Hepatocyte (in vitro differentiated cells): ENCODE data around the gene TRIM8. TPM values are rescaled to one million over a fixed set of nuclear protein-coding genes. Genes with fewer than 3 reads are reported as not detected.
A peak's percentile ranks its signal among the peaks of the same experiment; 100 is the strongest.

ENCODE experiments used
- DNase-seq: peaks from one replicate; pipeline ENCODE4 v3.0.0-alpha.2; 2016; ENCODE audit warnings: low spot score
- H2AFZ ChIP-seq: fragments of 200-600 bp; sonication (generic); 2 replicates; pipeline ENCODE4 v1.6.0; 2016; ENCODE audit warnings: antibody characterized with exemption, mild to moderate bottlenecking
- H3K27ac ChIP-seq: fragments of 200-600 bp; sonication (generic); 2 replicates; pipeline ENCODE4 v1.5.1; 2016; ENCODE audit warnings: mild to moderate bottlenecking
- H3K27me3 ChIP-seq: fragments of 200-600 bp; sonication (generic); 2 replicates; pipeline ENCODE4 v1.6.1; 2016
- H3K36me3 ChIP-seq: fragments of 200-600 bp; sonication (generic); replicated peaks from 2 replicates; pipeline ENCODE4 v1.5.1; 2016; ENCODE audit warnings: low read depth; ENCODE audit not compliant: insufficient read depth
- H3K4me1 ChIP-seq: fragments of 200-600 bp; sonication (generic); 2 replicates; pipeline ENCODE4 v1.5.1; 2016; ENCODE audit warnings: mild to moderate bottlenecking, moderate library complexity; ENCODE audit not compliant: insufficient read depth
- H3K4me2 ChIP-seq: fragments of 200-600 bp; sonication (generic); 2 replicates; pipeline ENCODE4 v1.6.0; 2016
- H3K4me3 ChIP-seq: fragments of 200-600 bp; sonication (generic); 2 replicates; pipeline ENCODE4 v1.5.1; 2016; ENCODE audit warnings: mild to moderate bottlenecking
- H3K79me2 ChIP-seq: fragments of 200-600 bp; sonication (generic); 2 replicates; pipeline ENCODE4 v1.6.0; 2017; ENCODE audit warnings: mild to moderate bottlenecking
- H3K9me2 ChIP-seq: fragments of 200-600 bp; sonication (generic); replicated peaks from 2 replicates; pipeline ENCODE4 v1.6.0; 2017; ENCODE audit warnings: mild to moderate bottlenecking; ENCODE audit not compliant: insufficient read depth
- H3K9me3 ChIP-seq: fragments of 200-600 bp; sonication (generic); 2 replicates; pipeline ENCODE4 v1.5.1; 2016; ENCODE audit warnings: low read depth, mild to moderate bottlenecking
- H4K20me1 ChIP-seq: fragments of 200-600 bp; sonication (generic); 2 replicates; pipeline ENCODE4 v1.6.0; 2016; ENCODE audit warnings: mild to moderate bottlenecking; ENCODE audit not compliant: insufficient read depth, poor library complexity, severe bottlenecking
- EZH2 ChIP-seq: fragments of 200-600 bp; sonication (generic); IDR thresholded peaks from 2 replicates; pipeline ENCODE4 v1.6.1; 2016; ENCODE audit warnings: antibody characterized with exemption, mild to moderate bottlenecking, borderline replicate concordance
- EZH2phosphoT487 ChIP-seq: fragments of 200-600 bp; sonication (generic); IDR thresholded peaks from one replicate; pipeline ENCODE4 v1.6.1; 2018; ENCODE audit warnings: antibody characterized with exemption, mild to moderate bottlenecking, low read depth, moderate library complexity; ENCODE audit not compliant: unreplicated experiment, severe bottlenecking
- WGBS: methylation state at CpG from one replicate; pipeline ENCODE4 v1.1.6; 2016; ENCODE audit warnings: low lambda C conversion rate; ENCODE audit errors: missing lambda C conversion rate; 5-methylcytosine and 5-hydroxymethylcytosine counted together
- polyA plus RNA-seq: library from polyadenylated mRNA; unstranded; fragments of >200 nt; fragmentation: Nextera tagmentation; extraction: Ambion mirVana; gene quantifications from 2 replicates; pipeline ENCODE4 v1.2.1, GENCODE V29; 2016
- total RNA-seq: library from RNA; depleted of rRNA; stranded (reverse); fragments of >200 nt; gene quantifications from 2 replicates; pipeline ENCODE4 v1.2.3, GENCODE V29; 2014
- TF ChIP-seq, protein P1 (sequence below): fragments of 200-600 bp; sonication (generic); IDR thresholded peaks from 2 replicates; pipeline ENCODE4 v1.5.1; 2016; ENCODE audit warnings: antibody characterized with exemption, mild to moderate bottlenecking; ENCODE audit not compliant: poor library complexity

The TRIM8 gene
- total and polyA plus RNA-seq, 2 experiments from 2014 or later = 53.3 to 61.2 TPM

- no peaks in the 10 kb centered on the region for H3K36me3 ChIP-seq
- TF ChIP-seq, protein P1, sequence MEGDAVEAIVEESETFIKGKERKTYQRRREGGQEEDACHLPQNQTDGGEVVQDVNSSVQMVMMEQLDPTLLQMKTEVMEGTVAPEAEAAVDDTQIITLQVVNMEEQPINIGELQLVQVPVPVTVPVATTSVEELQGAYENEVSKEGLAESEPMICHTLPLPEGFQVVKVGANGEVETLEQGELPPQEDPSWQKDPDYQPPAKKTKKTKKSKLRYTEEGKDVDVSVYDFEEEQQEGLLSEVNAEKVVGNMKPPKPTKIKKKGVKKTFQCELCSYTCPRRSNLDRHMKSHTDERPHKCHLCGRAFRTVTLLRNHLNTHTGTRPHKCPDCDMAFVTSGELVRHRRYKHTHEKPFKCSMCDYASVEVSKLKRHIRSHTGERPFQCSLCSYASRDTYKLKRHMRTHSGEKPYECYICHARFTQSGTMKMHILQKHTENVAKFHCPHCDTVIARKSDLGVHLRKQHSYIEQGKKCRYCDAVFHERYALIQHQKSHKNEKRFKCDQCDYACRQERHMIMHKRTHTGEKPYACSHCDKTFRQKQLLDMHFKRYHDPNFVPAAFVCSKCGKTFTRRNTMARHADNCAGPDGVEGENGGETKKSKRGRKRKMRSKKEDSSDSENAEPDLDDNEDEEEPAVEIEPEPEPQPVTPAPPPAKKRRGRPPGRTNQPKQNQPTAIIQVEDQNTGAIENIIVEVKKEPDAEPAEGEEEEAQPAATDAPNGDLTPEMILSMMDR = no peak
- TF ChIP-seq EZH2phosphoT487 (no peak), EZH2 (no peak)
- DNase-seq = no peak
- H3K4me3 ChIP-seq = no peak overlapping the region
- no peaks in the 10 kb centered on the region for H3K79me2 ChIP-seq
- no peaks in the 10 kb centered on the region for H3K27me3 ChIP-seq
- peak overlapping the region; percentile 93 for H3K27ac ChIP-seq
- H2AFZ ChIP-seq = no peak overlapping the region
- peak overlapping the region; percentile 69 for H3K4me2 ChIP-seq
- whole genome bisulfite sequencing = 43% methylated on average over 8 of the region's 8 CpGs
- no peaks in the 10 kb centered on the region for H3K9me2 ChIP-seq
- no peaks in the 10 kb centered on the region for H3K9me3 ChIP-seq
- no peaks in the 10 kb centered on the region for H4K20me1 ChIP-seq
- H3K4me1 ChIP-seq = peaks cover 64% of the 10 kb centered on the region
Observed at GRCh38 chr10:102675011-102675665, 30.9 kb downstream of the TRIM8 start.

GRCh38 chr10:102675666-102676533 lies 31.6 kb downstream of the TRIM8 start:
- H3K9me2 ChIP-seq = no peaks in the 10 kb centered on the region
- H3K4me3 ChIP-seq = no peak overlapping the region
- H2AFZ ChIP-seq = no peak overlapping the region
- no peaks in the 10 kb centered on the region for H3K36me3 ChIP-seq
- DNase-seq = peak; percentile 61
- H3K4me1 ChIP-seq = peaks cover 63% of the 10 kb centered on the region
- H3K27me3 ChIP-seq = no peaks in the 10 kb centered on the region
- TF ChIP-seq EZH2phosphoT487 (no peak), EZH2 (no peak)
- TF ChIP-seq, protein P1 = no peak
- 23% methylated on average over 14 of the region's 16 CpGs for WGBS
- H3K9me3 ChIP-seq = no peaks in the 10 kb centered on the region
- peak overlapping the region; percentile 69 for H3K4me2 ChIP-seq
- no peaks in the 10 kb centered on the region for H4K20me1 ChIP-seq
- no peaks in the 10 kb centered on the region for H3K79me2 ChIP-seq
- H3K27ac ChIP-seq = peak overlapping the region; percentile 93

DNA sequence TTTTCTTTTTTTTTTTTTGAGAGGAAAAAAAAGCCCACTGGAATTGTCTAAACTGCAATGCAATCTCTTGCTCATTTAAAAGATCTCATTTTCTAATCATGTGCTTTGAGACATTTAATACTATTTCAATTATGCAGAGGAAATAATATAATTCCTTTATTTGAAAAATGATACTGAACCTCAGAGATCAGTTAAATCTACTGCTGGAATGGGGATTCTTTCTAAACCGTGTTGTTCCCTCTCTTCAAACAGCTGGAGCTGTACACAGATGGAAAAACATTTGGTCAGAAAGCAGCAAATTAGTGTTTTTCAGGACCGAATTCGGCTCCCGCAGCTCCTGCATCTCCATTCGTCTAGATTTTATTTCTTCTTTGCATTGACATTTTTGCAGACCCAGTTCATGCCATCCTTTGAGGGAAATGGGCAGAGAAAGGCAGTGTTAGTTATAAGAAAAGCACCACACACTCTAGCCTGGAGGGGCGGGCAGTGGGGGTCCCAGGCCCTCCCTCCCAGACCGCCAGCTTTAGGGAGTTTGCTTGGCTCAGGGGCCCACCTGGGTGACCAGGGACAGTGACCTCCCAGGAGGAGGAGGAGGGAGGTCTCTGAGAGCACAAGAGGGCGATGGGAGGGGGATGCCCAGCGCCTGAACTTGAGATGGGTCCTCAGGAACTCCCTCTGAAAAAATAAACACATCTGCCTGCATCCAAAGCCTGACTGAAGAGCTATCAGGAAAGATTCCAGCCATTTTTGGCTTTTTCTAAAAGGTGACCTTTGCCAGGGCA lies 32.4 kb downstream of the TRIM8 start:
- H3K4me1 ChIP-seq = peaks cover 63% of the 10 kb centered on the region
- 61% methylated on average over 9 of the region's 9 CpGs for WGBS
- no peak for TF ChIP-seq EZH2

More for the DNA sequence above, 32.4 kb downstream of the TRIM8 start:
- Histone ChIP-seq H3K27ac (peak overlapping the region; percentile 93), H3K4me3 (no peak overlapping the region), H4K20me1 (no peaks in the 10 kb centered on the region), H3K27me3 (no peaks in the 10 kb centered on the region), H3K4me2 (peak overlapping the region; percentile 69), H2AFZ (no peak overlapping the region), H3K79me2 (no peaks in the 10 kb centered on the region), H3K9me2 (no peaks in the 10 kb centered on the region), H3K9me3 (no peaks in the 10 kb centered on the region), H3K36me3 (no peaks in the 10 kb centered on the region)
- no peak for DNase-seq
